ENCODE measurements around the gene ACAD10.
"Not testable (repeated sequence)": the region's sequence is repeated elsewhere in the genome, so short reads cannot be mapped to it uniquely, and the experiment has no call there.

ACAD10 gene

DNA sequence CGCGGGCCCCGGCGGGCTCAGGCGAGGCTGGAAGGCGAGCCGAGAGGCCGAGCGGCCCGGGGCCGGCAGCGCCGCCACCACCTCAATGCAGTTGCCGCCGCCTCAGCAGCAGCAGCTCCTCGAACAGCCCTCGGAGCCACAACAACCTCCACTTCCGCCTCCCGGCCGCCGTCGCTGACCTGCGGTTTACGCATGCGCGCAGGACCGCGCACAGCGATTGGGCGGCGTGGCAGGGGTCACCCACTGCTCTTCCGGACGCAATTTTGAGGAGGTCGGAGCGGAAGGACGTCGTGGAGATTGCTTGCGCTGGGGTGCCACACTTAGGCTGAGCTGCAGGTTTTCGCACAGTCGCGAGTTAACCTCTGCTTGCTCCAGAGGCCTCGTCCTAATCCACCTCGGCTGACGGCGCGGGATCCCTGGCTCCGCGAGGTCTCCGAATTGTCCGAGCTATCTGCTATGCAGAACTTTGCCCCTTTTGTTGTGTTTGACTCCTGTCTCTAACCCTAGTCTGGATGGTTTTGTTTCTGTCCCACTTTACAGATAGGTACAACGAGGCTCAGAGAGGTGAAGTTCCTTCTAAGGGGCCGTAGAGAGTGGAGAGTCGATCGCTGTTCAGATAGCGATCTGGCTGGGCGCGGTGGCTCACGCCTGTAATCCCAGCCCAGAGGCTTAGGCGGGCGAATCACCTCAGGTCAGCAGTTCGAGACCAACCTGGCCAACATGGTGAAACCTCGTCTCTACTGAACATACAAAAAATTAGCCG is at the start of gene ACAD10, which contains the start of gene BRAP:
TSS of gene ACAD10 (plus strand) at position 243 of the 763 bp plus-strand sequence. CDS start 6,657 bp downstream, outside the sequence.
TSS of gene BRAP (minus strand) at position 146 of the 763 bp plus-strand sequence. CDS start 164 bp downstream, outside the sequence.
- peak; percentile 84 for DNase-seq

DNA sequence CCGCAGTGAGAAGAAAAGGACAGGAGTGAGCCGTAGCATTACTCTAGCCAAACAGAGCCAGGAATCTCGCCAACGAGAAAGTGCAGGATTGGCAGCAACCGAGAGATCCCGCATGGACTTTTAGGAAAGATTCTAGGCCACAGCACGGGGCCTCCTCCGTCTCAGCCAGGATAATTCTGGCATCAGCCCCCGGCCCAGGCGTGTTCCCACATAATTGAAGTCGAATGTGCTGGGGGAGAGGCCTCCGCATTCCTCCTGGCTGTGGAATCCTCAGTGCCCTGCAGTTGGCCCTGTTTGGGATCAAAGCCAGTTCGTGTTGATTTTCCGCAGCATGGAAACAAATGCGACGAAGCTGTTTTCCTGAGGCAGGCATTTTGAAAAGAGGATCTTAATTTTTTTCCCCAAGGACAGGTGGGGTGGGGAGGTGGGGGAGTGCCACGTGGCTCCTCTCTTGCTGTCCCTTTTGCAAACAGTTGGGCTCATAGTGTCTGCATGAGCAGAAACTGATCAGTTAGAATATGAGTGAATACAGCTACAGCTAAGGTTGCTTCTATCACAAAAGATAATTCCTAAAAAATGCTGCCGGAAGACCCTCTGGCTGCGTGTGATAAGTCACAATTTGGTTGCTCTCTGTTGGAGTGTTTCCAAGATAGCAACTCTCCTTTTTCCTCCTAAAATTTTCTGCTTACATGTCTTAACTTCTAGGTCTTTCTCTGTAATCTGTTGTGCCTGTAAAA is 49.5 kb upstream of the ACAD10 start:
- DNase-seq, result peak; percentile 6

DNA sequence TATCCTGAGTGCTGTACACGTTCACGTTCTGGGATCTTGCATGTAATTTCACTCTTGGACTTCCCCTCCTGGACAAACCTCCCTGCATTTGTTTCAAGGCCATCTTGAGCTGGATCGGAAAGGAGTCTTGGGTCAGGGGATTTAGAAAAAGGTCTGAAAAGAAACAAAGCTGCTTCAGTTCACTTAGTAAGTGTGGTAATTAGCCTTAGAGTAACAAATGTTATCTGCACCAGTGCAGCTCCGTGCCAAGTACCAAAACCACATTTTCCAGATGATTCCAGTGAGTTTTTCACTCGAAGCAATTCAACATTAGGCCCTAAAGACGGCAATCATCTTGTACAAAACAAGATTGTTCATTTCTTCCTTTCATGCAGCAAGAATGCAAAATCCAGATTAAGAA is 47.3 kb upstream of the ACAD10 start:
- DNase-seq, result no peak

DNA sequence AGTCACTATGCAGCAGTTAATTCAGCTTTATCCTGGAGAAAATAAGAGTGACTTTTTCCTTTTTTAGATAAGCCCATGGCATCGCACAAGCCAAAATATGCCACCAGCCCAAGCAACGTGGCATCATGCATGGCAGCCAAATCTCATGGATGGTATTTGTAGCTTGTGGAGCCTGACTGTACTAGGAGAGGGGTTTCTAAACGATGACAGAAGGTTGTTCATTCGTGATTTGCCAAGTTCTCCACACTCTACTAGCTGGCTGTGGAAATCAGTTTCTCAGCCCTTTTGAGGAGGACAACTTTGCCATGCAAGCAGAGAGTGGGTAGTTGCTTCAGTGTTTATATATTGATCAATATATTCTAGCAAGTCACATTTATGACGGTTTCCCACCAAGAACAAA is 45.3 kb upstream of the ACAD10 start:
- DNase-seq, result no peak

DNA sequence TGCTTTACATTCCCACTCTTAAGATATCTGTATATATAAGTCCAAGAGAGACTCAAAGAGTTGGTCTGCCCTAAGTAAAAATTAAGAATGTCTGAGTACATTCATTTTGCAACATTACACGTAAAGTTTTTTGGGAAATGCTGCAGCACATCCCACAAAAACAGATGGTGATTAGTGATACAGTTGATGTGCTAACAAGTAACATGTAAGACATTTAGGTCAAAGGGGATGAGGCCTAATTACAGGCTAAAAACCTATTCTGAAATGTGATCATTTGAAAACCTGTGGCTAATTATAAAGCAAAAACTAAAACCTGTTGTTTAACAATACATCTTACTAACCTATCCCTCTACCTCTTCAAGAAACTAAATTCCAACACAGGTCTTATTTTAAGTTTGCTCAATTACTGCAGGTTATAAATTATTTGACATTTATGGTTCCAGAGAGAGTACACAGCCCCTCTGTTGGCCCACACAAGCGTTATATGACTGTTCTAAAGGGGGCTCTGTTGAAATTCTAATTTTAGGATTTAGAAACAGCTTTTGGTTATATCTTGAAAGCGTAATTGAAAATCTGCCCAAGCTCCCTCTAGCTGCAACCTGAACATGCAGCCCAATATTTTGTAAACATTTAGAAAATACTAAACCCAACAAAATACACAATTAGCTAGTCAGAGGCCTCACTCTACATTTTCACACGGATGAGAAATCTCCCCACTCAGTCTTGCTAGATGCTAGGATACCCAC is 43.0 kb upstream of the ACAD10 start:
- no peak for DNase-seq

DNA sequence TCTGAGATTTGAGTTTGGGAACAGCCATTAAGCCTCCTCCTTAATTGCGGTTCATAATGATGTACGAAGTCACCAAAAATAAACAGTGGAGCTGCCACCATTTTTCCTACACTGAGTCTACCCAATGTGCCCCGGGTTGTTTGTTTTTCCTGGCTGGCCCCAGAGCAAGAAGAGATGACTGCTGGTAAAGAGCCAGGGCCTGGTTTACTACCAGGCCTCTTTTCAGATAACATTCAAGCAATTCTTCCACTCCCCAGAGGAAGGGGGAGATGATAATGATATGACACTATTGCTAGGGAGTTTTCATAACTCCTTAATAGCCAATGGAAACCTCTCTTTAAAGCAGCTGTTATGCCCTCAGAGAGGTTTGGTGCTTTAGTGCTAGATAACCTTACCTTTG is 42.4 kb upstream of the ACAD10 start:
- DNase-seq, result no peak

DNA sequence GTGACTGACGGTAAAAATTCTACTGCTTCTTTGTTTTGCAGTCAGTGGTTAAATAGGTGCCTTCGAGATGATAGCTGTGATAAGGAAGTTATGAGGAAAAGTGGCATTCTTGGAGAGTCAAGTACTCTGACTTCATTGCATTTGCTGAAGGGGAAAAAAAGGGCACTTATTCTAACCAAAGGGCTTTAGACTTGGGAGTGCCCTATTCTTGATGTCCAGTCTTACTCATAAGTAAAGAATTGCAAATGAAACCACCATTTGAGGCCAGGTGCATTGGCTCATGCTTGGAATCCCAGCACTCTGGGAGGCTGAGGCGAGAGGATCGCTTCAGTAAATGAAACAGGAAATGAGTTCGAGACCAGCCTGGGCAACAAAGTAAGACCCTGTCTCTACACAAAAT is 40.4 kb upstream of the ACAD10 start:
- no peak for DNase-seq

DNA sequence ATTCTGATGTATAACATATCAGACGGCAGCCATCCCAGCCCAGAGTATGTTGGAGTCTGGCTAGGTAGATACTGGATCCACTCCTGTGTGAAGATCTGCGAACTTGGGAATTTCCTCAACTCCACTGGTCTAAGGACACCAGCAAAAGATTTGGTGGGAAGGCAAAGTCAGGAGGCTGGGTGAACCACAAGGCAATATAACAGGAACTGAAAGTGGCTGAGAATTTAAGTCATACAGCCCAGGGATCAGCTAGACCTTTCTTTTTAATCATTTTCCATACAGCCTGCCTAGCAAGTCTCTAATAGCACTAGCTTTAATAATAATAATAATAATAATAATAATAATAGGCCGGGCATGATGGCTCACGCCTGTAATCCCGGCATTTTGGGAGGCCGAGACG is 34.9 kb upstream of the ACAD10 start:
- DNase-seq, result no peak

DNA sequence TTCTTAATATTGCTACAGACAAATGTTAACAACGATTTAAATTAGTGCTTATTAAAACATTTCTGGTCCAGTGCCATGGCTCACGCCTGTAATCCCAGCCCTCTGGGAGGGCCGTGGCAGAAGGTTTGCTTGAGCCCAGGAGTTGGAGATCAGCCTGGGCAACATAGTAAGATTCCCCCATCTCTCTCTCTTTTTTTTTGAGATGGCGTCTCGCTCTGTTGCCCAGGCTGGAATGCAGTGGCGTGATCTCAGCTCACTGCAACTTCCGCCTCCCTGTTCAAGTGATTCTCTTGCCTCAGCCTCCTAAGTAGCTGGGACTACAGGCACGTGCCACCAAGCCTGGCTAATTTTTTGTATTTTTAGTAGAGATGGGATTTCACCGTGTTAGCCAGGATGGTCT is 33.3 kb upstream of the ACAD10 start:
- not testable (repeated sequence) for DNase-seq

DNA sequence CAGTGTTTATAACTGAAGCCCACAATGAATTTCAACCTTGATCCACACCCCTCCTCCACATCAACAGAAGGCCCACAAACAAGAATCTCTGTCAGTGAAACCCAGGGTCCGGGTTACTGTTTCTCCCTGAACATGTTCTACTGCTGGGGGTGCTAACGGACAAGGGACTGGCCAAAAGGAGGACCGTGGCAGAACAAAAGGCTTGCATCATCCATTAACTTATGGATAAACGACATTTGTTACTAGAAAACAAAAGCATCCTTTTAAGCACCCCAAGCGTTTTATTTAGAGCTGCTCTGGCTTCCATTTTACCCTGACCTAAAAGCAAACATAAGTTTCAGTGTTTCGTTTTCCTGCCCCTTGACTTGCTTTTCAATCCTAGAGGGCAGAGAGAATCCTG is 32.3 kb upstream of the ACAD10 start:
- DNase-seq, result no peak

DNA sequence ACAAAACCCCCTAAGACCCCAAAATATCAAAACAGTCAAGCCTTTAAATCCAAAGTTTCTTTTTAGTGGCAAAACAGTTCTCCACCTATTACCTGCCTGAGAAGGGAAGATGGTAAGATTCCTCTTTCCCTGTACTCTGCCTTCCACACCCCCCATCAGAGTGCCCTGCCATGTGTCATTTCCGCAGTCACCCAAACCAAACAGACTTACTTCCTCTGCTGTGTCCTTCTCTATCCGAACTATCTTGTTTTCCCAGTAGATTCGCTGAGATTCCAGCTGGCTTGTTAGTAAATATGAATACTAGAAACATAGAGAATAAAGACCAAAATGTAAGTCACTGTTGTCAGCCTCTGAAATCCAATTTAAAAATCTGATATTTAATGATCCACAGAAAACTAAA is 30.5 kb upstream of the ACAD10 start:
- no peak for DNase-seq

DNA sequence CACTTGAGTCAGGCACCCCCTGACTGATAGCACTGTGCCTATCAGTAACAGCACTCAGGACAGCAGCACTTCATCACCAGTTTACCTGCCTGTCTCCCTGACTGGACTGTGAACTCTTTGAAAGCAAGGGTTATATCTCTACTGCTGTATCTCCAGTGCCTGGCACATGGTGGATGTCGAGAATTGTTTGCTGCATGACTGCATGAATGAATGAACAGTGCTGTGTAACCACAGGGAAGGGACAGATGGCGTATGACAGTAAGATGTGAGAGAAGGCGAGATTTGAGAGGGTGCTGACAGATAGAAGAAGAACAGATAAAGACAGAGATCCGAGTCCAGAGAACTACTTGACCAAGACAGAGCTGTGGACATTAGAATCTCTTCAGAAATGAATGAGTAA is 29.8 kb upstream of the ACAD10 start:
- no peak for DNase-seq

DNA sequence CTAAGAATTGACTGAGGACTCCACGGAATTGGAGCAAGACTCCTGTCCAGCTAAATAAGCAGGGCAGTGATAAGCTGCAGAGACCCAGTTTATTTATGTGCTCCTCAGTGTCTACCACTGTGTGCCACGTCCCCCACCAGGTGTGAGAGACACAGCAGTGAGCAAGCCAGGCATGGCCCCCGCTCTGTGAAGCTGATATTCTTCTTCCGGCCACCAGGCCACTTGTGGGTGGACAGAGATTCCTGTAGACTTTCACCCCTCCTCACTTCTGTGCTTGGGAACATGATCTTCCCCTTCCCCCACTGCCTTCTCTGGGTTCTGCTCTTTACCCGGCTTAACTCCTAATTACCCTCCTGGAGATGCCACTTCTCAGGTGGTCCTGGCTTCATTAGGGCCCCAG is 21.4 kb upstream of the ACAD10 start:
- DNase-seq, result no peak

DNA sequence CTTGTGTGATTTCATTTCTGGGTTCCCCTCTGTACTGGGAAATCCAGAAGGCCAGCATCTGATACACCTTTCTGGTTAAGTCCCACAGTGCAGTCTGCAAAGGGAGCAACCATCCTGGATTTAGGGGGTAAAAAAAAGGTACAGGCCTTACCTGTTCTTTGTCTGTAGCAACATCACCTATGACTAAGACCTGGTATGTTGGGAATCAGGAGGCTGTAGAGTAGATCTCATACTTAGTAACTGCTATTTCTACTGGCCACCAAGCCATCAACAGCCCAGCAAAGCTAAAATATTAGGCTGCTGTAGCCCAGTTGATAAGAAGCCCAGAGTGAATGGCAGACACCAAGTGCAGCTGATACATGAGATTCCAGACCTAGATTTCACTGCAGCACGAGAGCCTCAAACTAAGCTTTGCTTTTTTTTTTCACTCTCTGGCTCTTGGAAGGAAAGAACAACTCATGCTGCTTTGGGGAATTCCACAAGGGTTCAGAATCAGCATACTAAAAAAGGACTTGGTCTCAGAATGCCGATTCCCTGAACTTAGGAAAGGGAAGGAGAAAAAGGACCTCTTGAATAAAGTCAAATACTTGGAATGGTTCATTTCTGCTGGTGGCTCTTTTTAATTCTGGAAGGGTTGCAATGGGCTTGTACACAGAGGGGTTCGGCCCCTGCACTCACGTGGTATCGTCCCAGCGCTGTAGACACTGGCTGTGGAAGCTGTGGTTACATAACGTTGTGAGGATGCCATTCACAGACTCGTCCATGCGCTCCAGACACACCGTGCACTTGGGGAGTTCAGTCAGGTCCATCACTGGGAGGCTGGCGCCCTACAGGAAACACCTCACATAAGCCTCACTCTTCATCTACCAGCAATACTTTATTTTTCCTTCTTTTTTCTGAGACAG is 20.6 kb upstream of the ACAD10 start:
- no peak for DNase-seq

DNA sequence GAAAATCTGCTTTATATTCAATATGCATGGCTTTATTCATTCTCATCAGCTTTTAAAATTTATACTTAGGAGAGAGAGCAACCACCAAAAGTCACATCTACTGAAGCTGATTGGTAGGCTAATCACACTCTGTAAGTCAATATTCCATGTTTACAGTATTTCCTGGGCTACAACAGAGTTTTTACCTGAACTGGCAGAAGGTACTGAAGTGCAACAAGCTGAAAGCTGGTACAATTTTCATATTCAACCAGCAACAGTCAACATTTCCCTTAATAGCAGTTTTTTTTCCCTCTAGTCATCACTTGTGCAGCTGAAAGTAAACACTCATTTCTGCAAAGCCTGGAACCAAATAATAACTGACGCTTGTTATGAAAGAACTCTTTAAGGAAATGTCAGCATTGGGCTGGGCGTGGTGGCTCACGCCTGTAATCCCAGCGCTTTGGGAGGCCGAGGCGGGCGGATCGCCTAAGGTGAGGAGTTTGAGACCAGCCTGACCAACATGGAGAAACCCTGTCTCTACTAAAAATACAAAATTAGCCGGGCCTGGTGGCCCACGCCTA is 13.0 kb upstream of the ACAD10 start:
- no peak for DNase-seq

DNA sequence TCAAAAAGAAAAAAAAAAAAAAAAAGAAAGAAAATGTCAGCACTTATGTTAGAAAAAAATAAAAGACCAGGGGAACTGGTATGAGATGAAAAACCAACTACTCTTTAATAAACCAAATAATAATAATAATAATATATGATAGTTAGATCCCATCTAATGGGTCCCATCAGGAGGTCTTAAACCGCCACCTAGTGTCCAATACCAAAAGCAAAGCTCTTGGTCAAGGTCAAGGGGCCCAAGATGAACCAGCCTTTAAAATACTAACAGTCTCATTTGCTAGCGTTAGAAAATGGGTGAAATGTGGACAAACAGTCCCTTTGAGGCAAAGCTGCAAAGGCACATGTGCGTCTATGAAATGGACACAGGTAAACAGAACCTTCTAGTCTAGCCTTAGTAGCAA is 12.3 kb upstream of the ACAD10 start:
- DNase-seq, result no peak

DNA sequence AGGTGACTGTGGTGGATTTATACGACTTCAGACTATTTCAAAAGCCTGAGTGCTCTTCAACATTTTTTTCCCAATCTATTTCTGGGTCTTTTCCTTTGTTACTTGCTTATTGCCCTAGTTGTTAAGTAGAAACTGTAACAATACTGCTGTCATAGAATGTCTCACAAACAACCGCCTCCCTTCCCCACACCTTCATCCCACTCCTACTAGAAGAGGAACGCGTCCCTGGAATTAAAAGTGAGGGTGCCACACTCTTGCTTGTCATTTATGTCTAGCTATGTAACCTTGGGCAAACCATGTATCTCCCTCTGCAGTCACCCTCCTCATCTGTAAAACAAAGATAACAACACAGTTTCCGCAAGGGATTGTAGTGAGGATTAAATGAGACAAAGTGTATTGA is 8.7 kb upstream of the ACAD10 start:
- no peak for DNase-seq

DNA sequence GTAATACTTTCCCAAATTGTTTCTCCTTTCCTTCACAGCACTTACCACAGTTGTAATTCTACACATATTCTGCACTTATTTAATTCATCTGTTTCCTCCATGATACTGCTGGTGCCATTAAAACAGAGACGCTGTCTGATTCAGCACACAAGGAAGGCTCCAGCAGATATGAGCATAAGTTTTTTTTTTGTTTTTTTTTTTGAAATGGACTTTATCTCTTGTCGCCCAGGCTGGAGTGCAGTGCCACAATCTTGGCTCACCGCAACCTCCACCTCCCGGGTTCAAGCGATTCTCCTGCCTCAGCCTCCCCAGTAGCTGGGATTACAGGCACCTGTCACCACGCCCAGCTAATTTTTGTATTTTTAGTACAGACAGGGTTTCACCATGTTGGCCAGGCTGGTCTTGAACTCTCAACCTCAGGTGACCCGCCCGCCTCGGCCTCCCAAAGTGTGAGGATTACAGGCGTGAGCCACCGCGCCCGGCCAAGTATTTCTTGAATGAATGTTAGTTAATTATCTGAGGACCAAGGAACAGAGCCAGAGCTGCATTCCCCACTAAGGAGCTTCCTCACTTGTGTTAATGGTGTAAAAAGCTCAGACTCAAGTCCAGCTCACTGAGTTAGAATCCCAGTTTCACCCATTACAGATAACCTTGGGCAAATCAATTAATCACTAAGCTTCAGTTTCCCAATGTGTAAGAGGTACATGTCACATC is 1.2 kb upstream of the ACAD10 start:
- not testable (repeated sequence) for DNase-seq

DNA sequence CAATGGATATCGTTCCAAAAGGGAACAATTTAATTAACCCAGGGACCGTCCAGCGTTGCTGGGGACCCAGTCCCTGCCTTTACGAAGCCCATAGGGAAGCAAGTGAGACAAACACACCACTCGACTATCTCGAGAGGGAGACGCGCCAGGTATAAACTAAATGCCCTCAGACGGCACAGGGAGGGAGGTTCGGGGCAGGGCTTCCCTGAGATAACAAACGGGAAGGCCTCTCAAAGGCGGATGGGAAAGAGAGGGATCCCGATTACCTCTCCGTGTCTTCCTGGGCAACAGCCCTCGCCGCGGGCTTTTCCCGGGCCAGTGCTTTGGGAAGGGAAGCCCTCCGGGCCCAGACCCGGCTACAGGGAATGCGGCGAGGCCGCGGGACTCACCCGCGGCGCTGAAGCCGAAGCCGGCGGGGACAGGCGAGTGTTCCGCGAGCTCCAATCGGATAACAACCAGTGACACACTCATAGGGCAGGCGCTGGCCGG is 487 bp upstream of the ACAD10 start:
- no peak for DNase-seq

DNA sequence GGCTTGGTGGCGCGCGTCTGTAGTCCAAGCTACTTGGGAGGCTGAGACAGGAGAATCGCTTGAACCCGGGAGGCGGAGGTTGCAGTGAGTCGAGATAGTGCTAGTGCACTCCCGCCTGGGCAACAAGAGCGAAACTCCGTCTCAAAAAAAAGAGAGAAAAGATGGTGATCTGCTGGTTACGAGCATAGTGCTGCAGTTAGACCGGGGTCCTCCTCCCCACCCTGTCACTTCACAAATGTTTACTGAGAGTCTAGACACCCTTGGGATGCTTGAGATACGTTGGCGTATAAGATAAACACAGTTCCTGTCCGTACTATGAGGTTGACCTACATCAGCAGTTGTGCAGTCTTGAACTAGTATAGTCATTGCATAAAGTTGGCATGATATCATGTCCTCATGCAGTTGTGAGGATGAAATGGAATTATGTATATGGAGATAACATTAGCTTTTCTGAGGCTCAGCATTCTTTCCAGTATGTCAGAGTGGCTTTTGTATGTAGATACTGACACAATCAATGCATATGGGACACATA is 787 bp downstream of the ACAD10 start:
- no peak for DNase-seq

DNA sequence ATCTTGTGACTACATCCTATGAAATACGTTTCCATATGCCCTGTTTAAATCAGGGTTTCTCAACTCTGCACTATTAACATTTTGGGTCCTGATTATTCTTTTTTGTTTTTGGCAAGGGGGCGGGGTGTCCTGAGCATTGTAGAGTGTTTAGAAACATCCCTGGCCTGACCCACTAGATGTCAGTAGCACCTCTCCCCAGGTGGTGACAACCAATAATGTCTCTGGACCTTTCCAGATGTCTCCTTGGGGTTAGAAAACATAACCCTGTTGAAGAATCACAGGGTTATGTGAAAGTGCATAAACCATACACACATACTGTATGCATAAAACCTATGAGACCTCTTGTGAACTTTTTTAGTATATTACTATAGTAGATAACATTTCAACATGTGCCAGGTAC is 1.4 kb downstream of the ACAD10 start:
- no peak for DNase-seq
